Measurements from ENCODE around the gene DNM3.

The DNM3 gene

GRCh38 chr1:172238158-172238557 is 396.9 kb downstream of the DNM3 start:
- no peak for DNase-seq (ENCODE audit: low read depth in 2 of 2)

GRCh38 chr1:172238965-172239364 is 397.7 kb downstream of the DNM3 start:
- no peak for DNase-seq (ENCODE audit: low read depth in 2 of 2)

DNA sequence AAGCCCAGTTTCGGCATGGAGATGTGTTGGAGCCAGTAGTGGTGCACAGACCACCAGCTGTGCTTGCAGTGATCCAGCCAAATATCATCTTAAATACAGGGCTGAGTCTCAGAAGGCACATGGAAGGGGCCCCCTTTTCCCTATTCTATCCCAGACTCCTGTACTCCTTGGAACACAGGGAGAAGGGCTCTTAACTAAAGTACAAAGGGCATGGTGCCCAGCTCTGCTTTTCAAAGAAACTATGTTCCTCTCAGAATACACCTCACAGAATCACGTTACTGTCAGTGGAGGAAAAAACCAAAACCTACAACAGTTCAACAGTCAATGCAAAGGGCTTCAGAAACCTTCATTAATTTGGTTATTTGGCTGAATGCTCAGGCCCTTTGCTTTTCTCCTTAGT is 398.6 kb downstream of the DNM3 start:
- DNase-seq (ENCODE audit: low read depth in 2 of 2) = no peak

- DNase-seq (ENCODE audit: low read depth in 2 of 2) = no peak
These were observed 400.2 kb downstream of the DNM3 start for GRCh38 chr1:172241540-172241939.

GRCh38 chr1:172244865-172245264 is 403.6 kb downstream of the DNM3 start:
- no peak for DNase-seq (ENCODE audit: low read depth in 2 of 2)

GRCh38 chr1:172245788-172246187 is 404.5 kb downstream of the DNM3 start:
- DNase-seq (ENCODE audit: low read depth in 2 of 2) = no peak

GRCh38 chr1:172246521-172247390 is 405.5 kb downstream of the DNM3 start:
- DNase-seq (ENCODE audit: low read depth in 2 of 2) = no peak

DNA sequence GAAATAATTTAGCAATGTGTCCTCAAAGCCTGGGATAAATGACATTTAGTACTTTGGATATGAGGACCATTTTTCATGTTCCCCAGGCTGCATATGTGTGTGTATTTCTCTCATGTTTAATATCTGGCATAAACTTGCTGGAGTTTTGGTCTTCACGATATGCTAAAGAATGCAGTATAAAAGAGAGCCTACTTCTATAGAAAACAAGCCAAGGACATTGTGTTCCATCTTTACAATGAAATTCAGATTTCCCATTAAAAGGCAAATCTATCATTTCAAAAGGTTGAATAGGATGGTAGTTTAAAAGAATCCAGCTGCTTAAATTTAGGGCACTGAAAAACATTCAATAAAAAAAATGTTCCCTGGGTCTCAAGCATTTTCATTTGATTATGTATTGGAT is 410.2 kb downstream of the DNM3 start:
- DNase-seq (ENCODE audit: low read depth in 2 of 2) = no peak

GRCh38 chr1:172252321-172252720 is 411.0 kb downstream of the DNM3 start:
- DNase-seq (ENCODE audit: low read depth in 2 of 2) = no peak

- DNase-seq (ENCODE audit: low read depth in 2 of 2) = no peak
These were observed 411.7 kb downstream of the DNM3 start for GRCh38 chr1:172252958-172253357.

GRCh38 chr1:172254521-172255222 is 413.4 kb downstream of the DNM3 start:
- DNase-seq (ENCODE audit: low read depth in 2 of 2) = no peak

GRCh38 chr1:172255223-172255560 is 413.9 kb downstream of the DNM3 start:
- DNase-seq (ENCODE audit: low read depth in 2 of 2) = no peak

- DNase-seq (ENCODE audit: low read depth in 2 of 2) = no peak
These were observed 424.6 kb downstream of the DNM3 start for GRCh38 chr1:172265905-172266304.

DNA sequence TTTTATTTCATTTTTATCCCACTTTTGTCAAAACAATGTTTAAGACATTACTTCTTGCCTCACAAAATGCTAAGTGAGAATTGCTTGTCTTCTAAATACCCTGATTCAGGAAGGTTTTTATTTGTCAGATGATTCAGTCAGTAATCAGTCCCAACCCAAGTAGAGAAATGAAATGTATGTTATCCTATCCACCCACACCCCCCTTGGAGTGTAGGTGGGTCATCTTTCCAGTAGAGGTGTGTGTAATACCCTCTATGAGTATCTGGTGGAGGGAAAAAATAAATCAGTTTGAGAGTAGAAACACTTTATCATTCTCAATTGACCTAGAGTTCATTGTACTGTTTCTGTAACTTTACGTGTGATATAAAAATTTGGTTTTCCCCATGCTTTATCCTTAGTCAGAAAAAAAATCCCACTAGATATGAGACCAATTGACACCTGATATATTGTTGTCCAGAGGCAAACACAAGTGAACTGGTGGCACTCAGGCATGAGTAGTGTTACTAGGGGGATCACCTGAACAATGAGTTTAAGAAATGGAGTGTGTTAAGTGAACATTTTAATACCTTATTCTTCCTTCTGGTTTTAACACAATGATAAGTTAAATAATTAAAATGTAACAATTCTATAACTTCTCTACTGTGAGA is 425.4 kb downstream of the DNM3 start:
- peak; percentile 30 to 57 for DNase-seq (ENCODE audit: low read depth in 2 of 2)

GRCh38 chr1:172268237-172268636 is 426.9 kb downstream of the DNM3 start:
- no peak for DNase-seq (ENCODE audit: low read depth in 2 of 2)

- no peak for DNase-seq (ENCODE audit: low read depth in 2 of 2)
These were observed 427.8 kb downstream of the DNM3 start for GRCh38 chr1:172269084-172269483.

GRCh38 chr1:172269644-172270043 is 428.3 kb downstream of the DNM3 start:
- no peak for DNase-seq (ENCODE audit: low read depth in 2 of 2)

DNA sequence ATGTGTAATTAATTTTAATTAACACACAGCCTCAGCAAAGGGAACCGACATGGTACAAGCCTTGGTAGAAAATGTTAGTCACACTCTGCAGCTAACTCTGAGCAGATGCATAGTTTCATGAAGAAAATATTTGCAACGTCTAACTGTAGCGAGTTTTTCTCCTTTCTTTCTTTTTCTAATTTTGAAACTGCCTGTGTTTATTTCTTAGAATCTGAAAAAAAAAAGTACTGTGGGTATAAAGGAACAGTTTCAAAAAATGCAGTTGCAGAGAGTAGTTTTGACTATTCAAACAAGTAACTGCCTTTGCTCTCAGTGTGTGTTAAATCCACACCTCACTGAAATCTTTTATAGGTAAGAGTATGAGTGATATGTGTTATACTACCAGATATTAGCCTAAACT is 429.3 kb downstream of the DNM3 start:
- no peak for DNase-seq (ENCODE audit: low read depth in 2 of 2)

DNA sequence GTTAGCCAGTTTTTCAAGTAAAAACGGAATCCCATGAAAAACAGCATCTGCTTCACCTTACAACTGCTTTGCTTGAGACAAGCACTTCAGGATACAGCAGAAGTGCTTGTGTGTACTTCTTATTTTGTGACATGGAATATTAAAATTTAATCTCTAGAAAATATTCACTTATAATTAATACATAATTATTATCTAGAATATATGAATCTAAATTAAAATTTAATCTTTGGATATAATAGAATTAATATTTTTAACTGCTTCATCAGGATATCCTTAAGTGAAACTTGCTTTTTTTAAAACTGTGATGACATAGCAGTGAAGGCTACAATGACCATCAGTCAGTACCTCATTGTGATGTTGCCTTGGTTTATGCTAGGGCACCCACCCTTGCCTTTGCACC is 430.8 kb downstream of the DNM3 start:
- DNase-seq (ENCODE audit: low read depth in 2 of 2) = no peak

DNA sequence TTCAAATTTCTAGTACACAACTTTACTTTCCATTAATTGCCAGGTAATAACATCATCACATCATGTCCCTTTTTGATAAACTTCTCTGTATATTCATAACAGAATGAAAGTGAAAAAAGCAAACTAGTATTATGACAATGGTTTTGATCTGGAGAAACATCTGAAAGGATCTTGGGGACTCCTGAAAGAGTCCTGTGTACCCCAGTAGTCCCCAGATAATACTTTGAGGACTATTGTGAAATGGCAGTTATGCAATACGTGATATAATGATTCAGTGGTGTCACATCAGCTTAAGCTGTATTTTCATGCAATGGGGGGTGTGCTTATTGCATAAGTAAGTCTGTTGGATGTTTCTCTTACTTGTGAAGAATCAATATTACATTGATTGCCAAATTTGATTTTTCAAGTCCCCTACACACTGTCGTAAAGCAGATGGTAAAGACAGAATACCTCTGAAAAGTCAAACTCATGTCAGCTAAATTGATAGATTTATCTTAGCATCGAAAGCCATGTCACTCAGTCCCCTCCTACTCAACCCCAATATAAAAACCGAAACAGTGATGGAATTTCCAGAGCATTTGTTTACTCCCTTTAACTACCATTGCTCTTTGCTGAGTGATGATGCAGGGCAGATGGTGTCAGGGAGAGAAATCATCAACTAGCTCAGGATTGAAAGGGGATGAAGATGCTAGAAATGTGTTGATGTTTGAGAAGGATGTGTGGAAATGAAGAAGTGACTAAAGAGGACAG is 432.5 kb downstream of the DNM3 start:
- no peak for DNase-seq (ENCODE audit: low read depth in 2 of 2)

DNA sequence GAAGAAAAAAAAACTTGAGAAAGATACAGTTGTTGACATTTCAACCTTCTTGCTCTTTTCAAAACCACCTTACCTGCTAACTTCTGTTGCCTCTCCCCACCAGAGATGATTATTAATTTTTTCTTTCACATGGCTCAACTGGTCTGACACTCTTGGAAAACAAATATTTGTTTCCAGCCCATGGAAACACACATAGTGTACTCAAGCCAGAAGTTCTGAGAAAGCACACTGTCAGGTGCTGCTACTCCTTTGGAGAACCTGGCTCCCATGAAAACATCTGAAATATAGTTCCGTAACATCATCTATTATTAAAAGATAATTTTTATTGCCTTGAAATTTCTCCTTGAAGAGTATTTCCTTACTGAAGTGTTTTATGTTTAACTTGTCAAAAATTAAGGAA is 434.2 kb downstream of the DNM3 start:
- DNase-seq (ENCODE audit: low read depth in 2 of 2) = no peak

Data from stimulated activated CD4-positive, alpha-beta T cell treated with anti-CD3 and anti-CD28 coated beads, Interleukin-4, amount 100 ng/mL, for 48 hours (primary cell).